Transverse colon (tissue), 4 donors: ENCODE data around the gene ZNF821. TPM values are rescaled to one million over a fixed set of nuclear protein-coding genes. Genes with fewer than 3 reads are reported as not detected.

Experiments used
- DNase-seq: peaks from one replicate; pipeline ENCODE4 v3.0.0-alpha.2; 2019
- H3K27ac ChIP-seq, 4 donors: fragments of 200-600 bp; sonication (generic); 2 replicates each; pipeline ENCODE4 v1.5.1; 2016 to 2018; ENCODE audit warnings: inconsistent platforms in 4 of 4
- H3K27me3 ChIP-seq: fragments of 200-600 bp; sonication (generic); 2 replicates; pipeline ENCODE4 v1.5.1; 2017; ENCODE audit warnings: inconsistent platforms
- H3K36me3 ChIP-seq, 4 donors: fragments of 200-600 bp; sonication (generic); 2 replicates each; pipeline ENCODE4 v1.5.1; 2017 to 2019; ENCODE audit warnings: inconsistent platforms in 4 of 4
- H3K4me1 ChIP-seq, 4 donors: fragments of 200-600 bp; sonication (generic); 2 replicates each; pipeline ENCODE4 v1.5.1; 2017 to 2020; ENCODE audit warnings: inconsistent platforms in 4 of 4
- H3K4me3 ChIP-seq, 4 donors: fragments of 200-600 bp; sonication (generic); 1 replicate in 1 of 4; 2 replicates in 3 of 4; pipeline versions ENCODE4 v1.5.1 to v1.6.1; 2017 to 2019; ENCODE audit warnings: inconsistent platforms in 4 of 4
- H3K9me3 ChIP-seq, 2 donors: fragments of 200-600 bp; sonication (generic); 2 replicates each; pipeline ENCODE4 v1.5.1; 2017 to 2019; ENCODE audit warnings: inconsistent platforms in 2 of 2
- CTCF ChIP-seq, 5 experiments: fragments of 200-600 bp in 3 of 5; fragments of 450-650 bp in 2 of 5; sonication (generic) in 3 of 5; IDR thresholded peaks; 1 replicate in 2 of 5; 2 replicates in 3 of 5; pipeline ENCODE4 v1.5.1; 2016 to 2017; ENCODE audit warnings: antibody characterized with exemption in 5 of 5, inconsistent platforms in 3 of 5, mild to moderate bottlenecking in 2 of 5, moderate library complexity in 1 of 5
- EP300 ChIP-seq: sonication (generic); formaldehyde crosslinking; IDR thresholded peaks from one replicate; pipeline ENCODE4 v1.6.1; 2017; ENCODE audit warnings: antibody characterized with exemption, low read depth
- POLR2A ChIP-seq: fragments of 450-650 bp; IDR thresholded peaks from one replicate; pipeline ENCODE4 v1.6.1; 2016; ENCODE audit warnings: antibody characterized with exemption, mild to moderate bottlenecking, moderate library complexity
- POLR2AphosphoS5 ChIP-seq, 3 donors: sonication (generic); formaldehyde crosslinking; IDR thresholded peaks; one replicate each; pipeline ENCODE4 v1.6.1; 2016; ENCODE audit warnings: antibody characterized with exemption in 3 of 3
- WGBS, 2 donors: methylation state at CpG; one replicate each; pipeline ENCODE4 v1.1.5; 2018; ENCODE audit warnings: low coverage in 1 of 2; 5-methylcytosine and 5-hydroxymethylcytosine counted together
- in situ Hi-C, 4 donors: fragments of 200-750 bp; cut with MboI; loops; one replicate each; pipeline versions ENCODE4 v1.15.0 to v1.15.1; 2017; ENCODE audit warnings: low sequenced_read_pairs in 3 of 4, low pct_ligation_motif_present in 1 of 4, low pct_unique_long_range_greater_than_20kb in 1 of 4
- intact Hi-C: fragments of 100-400 bp; cut with DNase I; formaldehyde crosslinking; loops from one replicate; pipeline ENCODE4 v1.15.1; 2023; ENCODE audit warnings: low total_unique reads
- total RNA-seq, 4 donors: library from RNA; depleted of rRNA; stranded (reverse); fragments of >200 nt; gene quantifications; one replicate each; pipeline ENCODE4 v1.1.0, GENCODE V29; 2016

Gene ZNF821
- total RNA-seq, 4 donors from 2014 or later: 9.4 to 31.6 (median 13.6) TPM

GRCh38 chr16:71854369-71854948 is 29.5 kb downstream of the ZNF821 start:
- H3K27ac ChIP-seq: peak overlapping the region in 1 of 4 donors; percentile 44

GRCh38 chr16:71853413-71853812 is 30.6 kb downstream of the ZNF821 start:
- no peaks in the 10 kb centered on the region for H3K27me3 ChIP-seq
- WGBS, 2 donors: 58 to 83% methylated on average over 4 of the region's 4 CpGs
- peak; percentile 48 for DNase-seq
- TF ChIP-seq POLR2AphosphoS5 (IDR thresholded peaks at IDR 0.05) (peak in 1 of 3 donors; percentile 8), CTCF (IDR thresholded peaks at IDR 0.05) (no peak)
- peak overlapping the region in 1 of 4 donors; percentile 44 for H3K27ac ChIP-seq
- in situ Hi-C loops (no loop called here), intact Hi-C loops (no loop called here)
- H3K36me3 ChIP-seq: peaks cover 0 to 15% (median 6%) of the 10 kb centered on the region in 4 donors
- H3K4me3 ChIP-seq: no peak overlapping the region
- H3K4me1 ChIP-seq: no peaks in the 10 kb centered on the region
- H3K9me3 ChIP-seq: no peaks in the 10 kb centered on the region

More at GRCh38 chr16:71854369-71854948, 29.5 kb downstream of the ZNF821 start:
- intact Hi-C loops (no loop called here), in situ Hi-C loops (no loop called here)
- H3K4me1 ChIP-seq: peaks cover 0 to 6% (median 0%) of the 10 kb centered on the region in 4 donors
- 86% methylated on average over 3 to 4 of the region's 4 CpGs for WGBS, 2 donors
- TF ChIP-seq CTCF (IDR thresholded peaks at IDR 0.05) (no peak), POLR2A (no peak), EP300 (no peak), POLR2AphosphoS5 (IDR thresholded peaks at IDR 0.05) (no peak)
- no peaks in the 10 kb centered on the region for H3K9me3 ChIP-seq
- no peak overlapping the region for H3K4me3 ChIP-seq
- no peak for DNase-seq
- H3K36me3 ChIP-seq: peaks cover 0 to 10% (median 4%) of the 10 kb centered on the region in 4 donors
- no peaks in the 10 kb centered on the region for H3K27me3 ChIP-seq

GRCh38 chr16:71852561-71852960 is 31.4 kb downstream of the ZNF821 start:
- in situ Hi-C loops: no loop called here
- no peak for TF ChIP-seq EP300
- TF ChIP-seq POLR2A: no peak
- no peak for TF ChIP-seq CTCF (IDR thresholded peaks at IDR 0.05)
- TF ChIP-seq POLR2AphosphoS5 (IDR thresholded peaks at IDR 0.05): no peak
- Histone ChIP-seq H3K4me1 (peaks cover 0 to 3% (median 0%) of the 10 kb centered on the region in 4 donors), H3K27me3 (no peaks in the 10 kb centered on the region), H3K4me3 (no peak overlapping the region), H3K27ac (peak overlapping the region in 2 of 4 donors; percentile 5 to 44), H3K36me3 (peaks cover 0 to 17% (median 6%) of the 10 kb centered on the region in 4 donors), H3K9me3 (no peaks in the 10 kb centered on the region)
- no peak for DNase-seq
- intact Hi-C loops: no loop called here
- WGBS, 2 donors: 99% methylated on average over 4 of the region's 4 CpGs; no CpG with 5 or more reads in 1 of the 2 donors

- in situ Hi-C loops (no loop called here), intact Hi-C loops (no loop called here)
- Histone ChIP-seq H3K27me3 (no peaks in the 10 kb centered on the region), H3K27ac (no peak overlapping the region), H3K4me1 (peaks cover 0 to 7% (median 2%) of the 10 kb centered on the region in 4 donors), H3K36me3 (peaks cover 0 to 17% (median 6%) of the 10 kb centered on the region in 4 donors), H3K9me3 (no peaks in the 10 kb centered on the region), H3K4me3 (no peak overlapping the region)
- TF ChIP-seq EP300 (no peak), POLR2A (no peak), POLR2AphosphoS5 (IDR thresholded peaks at IDR 0.05) (no peak), CTCF (IDR thresholded peaks at IDR 0.05) (no peak)
- WGBS, 2 donors: 72% methylated on average over 3 of the region's 3 CpGs; no CpG with 5 or more reads in 1 of the 2 donors
- DNase-seq: no peak
Observed at GRCh38 chr16:71852158-71852557, 31.8 kb downstream of the ZNF821 start.
